Breast epithelium (tissue), 3 donors: ENCODE results near the gene CTNNA2.

Experiments
- POLR2A ChIP-seq: fragments of 450-650 bp; IDR thresholded peaks from one replicate; pipeline ENCODE4 v1.6.1; 2016; ENCODE audit warnings: antibody characterized with exemption, mild to moderate bottlenecking, moderate library complexity
- POLR2AphosphoS5 ChIP-seq, 3 donors: sonication (generic); formaldehyde crosslinking; IDR thresholded peaks; one replicate each; pipeline ENCODE4 v1.6.1; 2017; ENCODE audit warnings: antibody characterized with exemption in 3 of 3
- TF ChIP-seq, protein P1 (sequence below), 3 donors: fragments of 450-650 bp; IDR thresholded peaks; one replicate each; pipeline ENCODE4 v1.5.1; 2016 to 2017; ENCODE audit warnings: antibody characterized with exemption in 3 of 3, mild to moderate bottlenecking in 3 of 3, moderate library complexity in 3 of 3

DNA sequence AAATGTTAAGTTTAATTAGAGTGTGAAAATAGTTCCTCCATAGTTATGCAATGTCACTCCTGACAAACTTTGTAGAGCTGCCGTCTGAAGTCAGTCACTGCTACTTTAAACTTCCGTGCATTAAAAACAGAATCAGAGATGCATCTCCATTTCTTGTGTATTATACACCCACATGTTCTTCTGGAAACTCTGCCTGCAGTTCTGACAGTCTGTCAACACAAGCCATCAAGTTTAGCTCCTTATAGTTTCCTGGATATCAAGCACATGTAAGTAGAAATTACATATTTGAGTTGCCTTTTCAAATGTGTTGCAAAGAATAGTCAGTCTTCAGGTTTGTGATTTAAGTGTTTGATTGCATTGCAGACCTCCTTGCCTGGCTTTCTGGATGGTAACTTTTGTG, 184.3 kb downstream of the CTNNA2 start:
- no peak for TF ChIP-seq POLR2A
- TF ChIP-seq, protein P1, sequence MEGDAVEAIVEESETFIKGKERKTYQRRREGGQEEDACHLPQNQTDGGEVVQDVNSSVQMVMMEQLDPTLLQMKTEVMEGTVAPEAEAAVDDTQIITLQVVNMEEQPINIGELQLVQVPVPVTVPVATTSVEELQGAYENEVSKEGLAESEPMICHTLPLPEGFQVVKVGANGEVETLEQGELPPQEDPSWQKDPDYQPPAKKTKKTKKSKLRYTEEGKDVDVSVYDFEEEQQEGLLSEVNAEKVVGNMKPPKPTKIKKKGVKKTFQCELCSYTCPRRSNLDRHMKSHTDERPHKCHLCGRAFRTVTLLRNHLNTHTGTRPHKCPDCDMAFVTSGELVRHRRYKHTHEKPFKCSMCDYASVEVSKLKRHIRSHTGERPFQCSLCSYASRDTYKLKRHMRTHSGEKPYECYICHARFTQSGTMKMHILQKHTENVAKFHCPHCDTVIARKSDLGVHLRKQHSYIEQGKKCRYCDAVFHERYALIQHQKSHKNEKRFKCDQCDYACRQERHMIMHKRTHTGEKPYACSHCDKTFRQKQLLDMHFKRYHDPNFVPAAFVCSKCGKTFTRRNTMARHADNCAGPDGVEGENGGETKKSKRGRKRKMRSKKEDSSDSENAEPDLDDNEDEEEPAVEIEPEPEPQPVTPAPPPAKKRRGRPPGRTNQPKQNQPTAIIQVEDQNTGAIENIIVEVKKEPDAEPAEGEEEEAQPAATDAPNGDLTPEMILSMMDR (IDR thresholded peaks at IDR 0.05): no peak
- TF ChIP-seq POLR2AphosphoS5 (IDR thresholded peaks at IDR 0.05): no peak
